ENCODE data around the gene INPP5E.

INPP5E gene

GRCh38 chr9:136395345-136396218 lies 44.1 kb downstream of the INPP5E start:
- H3K36me3 ChIP-seq (ENCODE audit: control insufficient read depth, insufficient read depth, low read length), result peaks cover 48% of the 10 kb centered on the region
- no CpG with 5 or more reads among the region's 26 CpGs for WGBS (ENCODE audit: insufficient coverage, insufficient read length)
- H3K27me3 ChIP-seq (ENCODE audit: control insufficient read depth, insufficient read depth, low read length), result no peaks in the 10 kb centered on the region
- no peak overlapping the region for H3K4me3 ChIP-seq (ENCODE audit: low read length)
- H3K4me1 ChIP-seq (ENCODE audit: control insufficient read depth, insufficient read depth, low read length), result no peaks in the 10 kb centered on the region
- no peak overlapping the region for H3K27ac ChIP-seq (ENCODE audit: low read length)
- no peak for DNase-seq (ENCODE audit: low read depth, low spot score)
- H3K9me3 ChIP-seq (ENCODE audit: control insufficient read depth, insufficient read depth, low read length), result no peaks in the 10 kb centered on the region

GRCh38 chr9:136395020-136395340 lies 44.7 kb downstream of the INPP5E start:
- no CpG with 5 or more reads among the region's 13 CpGs for WGBS (ENCODE audit: insufficient coverage, insufficient read length)
- no peak overlapping the region; the same call in 1 of the 2 replicates for H3K4me3 ChIP-seq (ENCODE audit: low read length)
- H3K4me1 ChIP-seq (ENCODE audit: control insufficient read depth, insufficient read depth, low read length), result no peaks in the 10 kb centered on the region
- DNase-seq (ENCODE audit: low read depth, low spot score), result no peak
- H3K27me3 ChIP-seq (ENCODE audit: control insufficient read depth, insufficient read depth, low read length), result no peaks in the 10 kb centered on the region
- no peak overlapping the region for H3K27ac ChIP-seq (ENCODE audit: low read length)
- no peaks in the 10 kb centered on the region for H3K9me3 ChIP-seq (ENCODE audit: control insufficient read depth, insufficient read depth, low read length)
- H3K36me3 ChIP-seq (ENCODE audit: control insufficient read depth, insufficient read depth, low read length), result peaks cover 48% of the 10 kb centered on the region

- H3K27me3 ChIP-seq (ENCODE audit: control insufficient read depth, insufficient read depth, low read length), result no peaks in the 10 kb centered on the region
- H3K9me3 ChIP-seq (ENCODE audit: control insufficient read depth, insufficient read depth, low read length), result no peaks in the 10 kb centered on the region
- H3K36me3 ChIP-seq (ENCODE audit: control insufficient read depth, insufficient read depth, low read length), result peaks cover 49% of the 10 kb centered on the region
- no peak overlapping the region for H3K4me3 ChIP-seq (ENCODE audit: low read length)
- DNase-seq (ENCODE audit: low read depth, low spot score), result no peak
- WGBS (ENCODE audit: insufficient coverage, insufficient read length), result no CpG with 5 or more reads among the region's 21 CpGs
- no peak overlapping the region for H3K27ac ChIP-seq (ENCODE audit: low read length)
- H3K4me1 ChIP-seq (ENCODE audit: control insufficient read depth, insufficient read depth, low read length), result no peaks in the 10 kb centered on the region
Observed at GRCh38 chr9:136394312-136395019, 45.2 kb downstream of the INPP5E start.

GRCh38 chr9:136393531-136393930 lies 46.1 kb downstream of the INPP5E start:
- H3K9me3 ChIP-seq (ENCODE audit: control insufficient read depth, insufficient read depth, low read length), result no peaks in the 10 kb centered on the region
- H3K27me3 ChIP-seq (ENCODE audit: control insufficient read depth, insufficient read depth, low read length), result no peaks in the 10 kb centered on the region
- no peaks in the 10 kb centered on the region for H3K4me1 ChIP-seq (ENCODE audit: control insufficient read depth, insufficient read depth, low read length)
- no peak overlapping the region for H3K27ac ChIP-seq (ENCODE audit: low read length)
- no peak for DNase-seq (ENCODE audit: low read depth, low spot score)
- WGBS (ENCODE audit: insufficient coverage, insufficient read length), result no CpG with 5 or more reads among the region's 17 CpGs
- no peak overlapping the region for H3K4me3 ChIP-seq (ENCODE audit: low read length)
- peaks cover 55% of the 10 kb centered on the region for H3K36me3 ChIP-seq (ENCODE audit: control insufficient read depth, insufficient read depth, low read length)

GRCh38 chr9:136392538-136393449 lies 46.9 kb downstream of the INPP5E start:
- H3K4me3 ChIP-seq (ENCODE audit: low read length), result no peak overlapping the region; the same call in 1 of the 2 replicates
- WGBS (ENCODE audit: insufficient coverage, insufficient read length), result no CpG with 5 or more reads among the region's 21 CpGs
- H3K27me3 ChIP-seq (ENCODE audit: control insufficient read depth, insufficient read depth, low read length), result no peaks in the 10 kb centered on the region
- H3K27ac ChIP-seq (ENCODE audit: low read length), result no peak overlapping the region
- H3K9me3 ChIP-seq (ENCODE audit: control insufficient read depth, insufficient read depth, low read length), result no peaks in the 10 kb centered on the region
- peaks cover 62% of the 10 kb centered on the region for H3K36me3 ChIP-seq (ENCODE audit: control insufficient read depth, insufficient read depth, low read length)
- H3K4me1 ChIP-seq (ENCODE audit: control insufficient read depth, insufficient read depth, low read length), result no peaks in the 10 kb centered on the region
- no peak for DNase-seq (ENCODE audit: low read depth, low spot score)

GRCh38 chr9:136391737-136392537 lies 47.7 kb downstream of the INPP5E start:
- WGBS (ENCODE audit: insufficient coverage, insufficient read length), result no CpG with 5 or more reads among the region's 28 CpGs
- peaks cover 64% of the 10 kb centered on the region for H3K36me3 ChIP-seq (ENCODE audit: control insufficient read depth, insufficient read depth, low read length)
- H3K4me3 ChIP-seq (ENCODE audit: low read length), result no peak overlapping the region
- H3K27me3 ChIP-seq (ENCODE audit: control insufficient read depth, insufficient read depth, low read length), result no peaks in the 10 kb centered on the region
- H3K27ac ChIP-seq (ENCODE audit: low read length), result no peak overlapping the region
- H3K9me3 ChIP-seq (ENCODE audit: control insufficient read depth, insufficient read depth, low read length), result no peaks in the 10 kb centered on the region
- no peaks in the 10 kb centered on the region for H3K4me1 ChIP-seq (ENCODE audit: control insufficient read depth, insufficient read depth, low read length)
- no peak for DNase-seq (ENCODE audit: low read depth, low spot score)

- WGBS (ENCODE audit: insufficient coverage, insufficient read length), result no CpG with 5 or more reads among the region's 14 CpGs
- Histone ChIP-seq H3K4me1 (ENCODE audit: control insufficient read depth, insufficient read depth, low read length) (no peaks in the 10 kb centered on the region), H3K36me3 (ENCODE audit: control insufficient read depth, insufficient read depth, low read length) (peaks cover 42% of the 10 kb centered on the region), H3K4me3 (ENCODE audit: low read length) (no peak overlapping the region), H3K27ac (ENCODE audit: low read length) (no peak overlapping the region), H3K27me3 (ENCODE audit: control insufficient read depth, insufficient read depth, low read length) (no peaks in the 10 kb centered on the region), H3K9me3 (ENCODE audit: control insufficient read depth, insufficient read depth, low read length) (no peaks in the 10 kb centered on the region)
- DNase-seq (ENCODE audit: low read depth, low spot score), result no peak
Observed at GRCh38 chr9:136389396-136389795, 50.2 kb downstream of the INPP5E start.

GRCh38 chr9:136387217-136387616 lies 52.4 kb downstream of the INPP5E start:
- DNase-seq (ENCODE audit: low read depth, low spot score), result no peak
- no peak overlapping the region for H3K27ac ChIP-seq (ENCODE audit: low read length)
- no peaks in the 10 kb centered on the region for H3K4me1 ChIP-seq (ENCODE audit: control insufficient read depth, insufficient read depth, low read length)
- no CpG with 5 or more reads among the region's 19 CpGs for WGBS (ENCODE audit: insufficient coverage, insufficient read length)
- peaks cover 48% of the 10 kb centered on the region for H3K36me3 ChIP-seq (ENCODE audit: control insufficient read depth, insufficient read depth, low read length)
- H3K4me3 ChIP-seq (ENCODE audit: low read length), result no peak overlapping the region
- H3K27me3 ChIP-seq (ENCODE audit: control insufficient read depth, insufficient read depth, low read length), result no peaks in the 10 kb centered on the region
- H3K9me3 ChIP-seq (ENCODE audit: control insufficient read depth, insufficient read depth, low read length), result no peaks in the 10 kb centered on the region

GRCh38 chr9:136386018-136386417 lies 53.6 kb downstream of the INPP5E start:
- Histone ChIP-seq H3K27ac (ENCODE audit: low read length) (no peak overlapping the region), H3K36me3 (ENCODE audit: control insufficient read depth, insufficient read depth, low read length) (peaks cover 51% of the 10 kb centered on the region), H3K9me3 (ENCODE audit: control insufficient read depth, insufficient read depth, low read length) (no peaks in the 10 kb centered on the region), H3K27me3 (ENCODE audit: control insufficient read depth, insufficient read depth, low read length) (no peaks in the 10 kb centered on the region), H3K4me3 (ENCODE audit: low read length) (no peak overlapping the region), H3K4me1 (ENCODE audit: control insufficient read depth, insufficient read depth, low read length) (no peaks in the 10 kb centered on the region)
- WGBS (ENCODE audit: insufficient coverage, insufficient read length), result no CpG with 5 or more reads among the region's 13 CpGs
- DNase-seq (ENCODE audit: low read depth, low spot score), result no peak
